Measurements from ENCODE around the gene IVNS1ABP. TPM values are rescaled to one million over a fixed set of nuclear protein-coding genes. Genes with fewer than 3 reads are reported as not detected.
"Not testable (repeated sequence)": the region's sequence is repeated elsewhere in the genome, so short reads cannot be mapped to it uniquely, and the experiment has no call there.

IVNS1ABP gene
- total and polyA plus RNA-seq, 8 donors, result 22.9 to 53.9 (median 35.2) TPM

DNA sequence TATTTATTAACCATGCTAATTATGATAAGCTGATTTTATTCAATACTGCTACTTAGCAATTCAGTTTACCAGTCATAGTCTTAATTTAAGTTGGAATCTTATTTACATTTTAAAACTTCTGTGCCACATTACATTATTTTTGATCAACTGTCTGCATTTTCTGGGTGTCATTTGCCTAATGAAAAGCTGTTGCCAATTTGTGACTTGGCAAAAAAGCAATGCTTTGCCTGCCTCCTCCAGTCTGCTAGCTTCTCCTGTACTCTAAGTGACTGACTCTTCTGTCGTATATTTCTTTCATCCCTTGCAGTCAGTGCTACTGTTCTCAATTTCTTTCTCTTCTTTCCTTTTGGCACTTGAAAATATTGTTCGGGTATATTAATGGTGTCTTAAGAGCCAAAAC, 5.6 kb upstream of the IVNS1ABP start:
- TF ChIP-seq, protein P1, sequence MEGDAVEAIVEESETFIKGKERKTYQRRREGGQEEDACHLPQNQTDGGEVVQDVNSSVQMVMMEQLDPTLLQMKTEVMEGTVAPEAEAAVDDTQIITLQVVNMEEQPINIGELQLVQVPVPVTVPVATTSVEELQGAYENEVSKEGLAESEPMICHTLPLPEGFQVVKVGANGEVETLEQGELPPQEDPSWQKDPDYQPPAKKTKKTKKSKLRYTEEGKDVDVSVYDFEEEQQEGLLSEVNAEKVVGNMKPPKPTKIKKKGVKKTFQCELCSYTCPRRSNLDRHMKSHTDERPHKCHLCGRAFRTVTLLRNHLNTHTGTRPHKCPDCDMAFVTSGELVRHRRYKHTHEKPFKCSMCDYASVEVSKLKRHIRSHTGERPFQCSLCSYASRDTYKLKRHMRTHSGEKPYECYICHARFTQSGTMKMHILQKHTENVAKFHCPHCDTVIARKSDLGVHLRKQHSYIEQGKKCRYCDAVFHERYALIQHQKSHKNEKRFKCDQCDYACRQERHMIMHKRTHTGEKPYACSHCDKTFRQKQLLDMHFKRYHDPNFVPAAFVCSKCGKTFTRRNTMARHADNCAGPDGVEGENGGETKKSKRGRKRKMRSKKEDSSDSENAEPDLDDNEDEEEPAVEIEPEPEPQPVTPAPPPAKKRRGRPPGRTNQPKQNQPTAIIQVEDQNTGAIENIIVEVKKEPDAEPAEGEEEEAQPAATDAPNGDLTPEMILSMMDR (IDR thresholded peaks at IDR 0.05), result no peak
- Histone ChIP-seq H3K4me1 (peaks cover 0 to 7% (median 0%) of the 10 kb centered on the region in 3 donors), H3K4me3 (no peak overlapping the region), H3K36me3 (no peaks in the 10 kb centered on the region), H3K9me3 (no peaks in the 10 kb centered on the region), H3K27me3 (no peaks in the 10 kb centered on the region), H3K27ac (no peak overlapping the region)
- no peak for FAIRE-seq
- DNase-seq, result no peak
- intact Hi-C loops (cut with DNase I), result no loop called here
- 64 to 88% methylated on average over 2 of the region's 2 CpGs for WGBS, 2 donors
- ATAC-seq, result no peak

DNA sequence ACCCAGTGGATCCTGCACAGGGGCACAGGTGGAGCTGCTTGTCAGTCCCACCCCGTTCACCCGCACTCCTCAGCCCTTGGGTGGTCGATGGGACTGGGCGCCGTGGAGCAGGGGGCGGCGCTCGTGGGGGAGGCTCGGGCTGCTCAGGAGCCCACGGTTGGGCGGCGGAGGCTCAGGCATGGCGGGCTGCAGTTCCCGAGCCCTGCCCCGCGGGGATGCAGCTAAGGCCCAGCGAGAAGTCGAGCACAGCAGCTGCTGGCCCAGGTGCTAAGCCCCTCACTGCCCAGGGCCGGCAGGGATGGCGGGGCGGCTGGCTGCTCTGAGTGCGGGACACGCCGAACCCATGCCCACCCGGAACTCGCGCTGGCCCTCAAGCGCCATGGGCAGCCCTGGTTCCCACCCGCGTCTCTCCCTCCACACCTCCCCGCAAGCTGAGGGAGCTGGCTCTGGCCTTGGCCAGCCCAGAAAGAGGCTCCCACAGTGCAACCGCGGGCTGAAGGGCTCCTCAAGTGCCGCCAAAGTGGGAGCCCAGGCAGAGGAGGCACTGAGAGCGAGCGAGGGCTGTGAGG, 4.7 kb upstream of the IVNS1ABP start:
- H3K4me3 ChIP-seq; H3K9me3 ChIP-seq; FAIRE-seq; H3K27ac ChIP-seq; H3K27me3 ChIP-seq; intact Hi-C loops (cut with DNase I); H3K36me3 ChIP-seq; ATAC-seq; H3K4me1 ChIP-seq: not testable (repeated sequence)
- WGBS, 2 donors, result 97 to 99% methylated on average over 31 to 36 of the region's 36 CpGs
- DNase-seq, result peak in 3 of 6 donors; percentile 17 to 74 (median 49)

DNA sequence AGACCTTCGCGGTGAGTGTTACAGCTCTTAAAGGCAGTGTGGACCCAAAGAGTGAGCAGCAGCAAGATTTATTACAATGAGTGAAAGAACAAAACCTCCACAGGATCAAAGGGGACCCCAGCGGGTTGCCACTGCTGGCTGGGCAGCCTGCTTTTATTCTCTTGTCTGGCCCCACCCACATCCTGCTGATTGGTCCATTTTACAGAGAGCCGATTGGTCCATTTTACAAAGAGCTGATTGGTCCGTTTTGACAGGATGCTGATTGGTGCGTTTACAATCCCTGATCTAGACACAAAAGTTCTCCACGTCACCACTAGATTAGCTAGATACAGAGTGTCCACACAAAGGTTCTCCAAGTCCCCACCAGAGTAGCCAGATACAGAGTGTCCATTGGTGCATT, 4.1 kb upstream of the IVNS1ABP start:
- DNase-seq; H3K36me3 ChIP-seq; H3K4me3 ChIP-seq; ATAC-seq; H3K27ac ChIP-seq; FAIRE-seq; intact Hi-C loops (cut with DNase I); H3K9me3 ChIP-seq; H3K27me3 ChIP-seq; H3K4me1 ChIP-seq: not testable (repeated sequence)
- 94 to 96% methylated on average over 7 of the region's 7 CpGs for WGBS, 2 donors

DNA sequence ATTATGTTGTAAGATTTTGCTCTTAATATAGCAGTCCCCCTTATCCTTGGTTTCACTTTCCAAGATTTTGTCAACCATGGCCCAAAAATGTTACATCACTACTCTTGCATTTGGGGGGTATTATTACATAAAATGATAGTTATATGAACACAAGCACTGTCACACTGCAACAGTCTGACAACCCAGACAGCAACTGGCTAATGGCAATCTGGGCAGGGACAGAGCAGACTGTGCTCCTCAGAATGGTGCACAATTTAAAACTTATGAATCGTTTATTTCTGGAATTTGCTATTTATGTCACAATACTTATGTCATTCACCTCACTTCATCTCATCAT, 2.1 kb upstream of the IVNS1ABP start:
- FAIRE-seq (no peak), ATAC-seq (no peak), DNase-seq (no peak)
- intact Hi-C loops (cut with DNase I), result loop anchor here in 1 of 3 donors (10.0 kb wide), 1 partner anchor 356 kb away; no protein-coding TSS in a partner anchor
- H3K4me1 ChIP-seq, result peaks cover 0 to 18% (median 6%) of the 10 kb centered on the region in 3 donors
- H3K27me3 ChIP-seq, result no peaks in the 10 kb centered on the region
- 66 to 70% methylated on average over 1 of the region's 1 CpG for WGBS, 2 donors
- TF ChIP-seq, protein P1 (IDR thresholded peaks at IDR 0.05), result no peak
- H3K9me3 ChIP-seq, result no peaks in the 10 kb centered on the region
- H3K36me3 ChIP-seq, result no peaks in the 10 kb centered on the region
- no peak overlapping the region for H3K4me3 ChIP-seq
- H3K27ac ChIP-seq, result no peak overlapping the region

DNA sequence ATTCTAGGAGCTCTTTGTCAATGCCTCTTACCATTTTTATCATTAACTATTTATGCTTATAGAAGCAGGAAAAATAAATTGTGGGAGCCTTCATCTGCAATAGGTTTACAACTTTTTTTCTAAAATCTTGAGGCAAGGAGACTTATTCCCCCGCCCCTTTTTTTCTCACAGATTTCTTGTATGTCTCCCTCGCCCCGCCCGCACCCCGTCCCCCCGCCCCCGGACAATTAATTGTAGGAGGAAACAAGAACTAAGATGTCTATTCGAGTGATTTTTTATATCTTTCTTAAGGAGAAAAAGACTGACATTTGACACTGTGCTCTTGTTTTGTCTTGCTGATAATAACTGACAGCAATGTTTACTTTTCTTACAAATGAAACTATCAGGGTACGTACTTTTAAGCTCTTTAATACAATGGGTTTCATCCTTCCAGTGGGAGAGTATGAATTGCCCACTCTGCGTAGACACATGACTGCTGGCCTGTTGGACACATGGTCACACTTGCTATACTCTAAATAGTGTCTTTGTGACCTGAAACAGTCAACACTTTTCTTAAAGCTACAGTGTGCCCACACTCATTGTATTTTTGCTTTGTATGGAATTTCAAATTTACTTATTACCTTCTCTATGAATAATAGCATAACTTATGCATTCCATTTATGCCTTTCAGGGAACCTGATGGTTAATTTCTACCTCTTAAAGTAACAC, 1.5 kb upstream of the IVNS1ABP start:
- H3K27ac ChIP-seq, result peak overlapping the region in 2 of 4 donors; percentile 96 to 99
- intact Hi-C loops (cut with DNase I), result loop anchor here in 1 of 3 donors (10.0 kb wide), 1 partner anchor 356 kb away; no protein-coding TSS in a partner anchor
- H3K4me1 ChIP-seq, result peaks cover 3 to 24% (median 7%) of the 10 kb centered on the region in 3 donors
- DNase-seq, result no peak
- no peaks in the 10 kb centered on the region for H3K36me3 ChIP-seq
- no peak overlapping the region for H3K4me3 ChIP-seq
- no peak for ATAC-seq
- H3K27me3 ChIP-seq, result no peaks in the 10 kb centered on the region
- no peak for FAIRE-seq
- WGBS, 2 donors, result 66 to 67% methylated on average over 10 of the region's 10 CpGs
- no peaks in the 10 kb centered on the region for H3K9me3 ChIP-seq
- TF ChIP-seq, protein P1 (IDR thresholded peaks at IDR 0.05), result no peak

DNA sequence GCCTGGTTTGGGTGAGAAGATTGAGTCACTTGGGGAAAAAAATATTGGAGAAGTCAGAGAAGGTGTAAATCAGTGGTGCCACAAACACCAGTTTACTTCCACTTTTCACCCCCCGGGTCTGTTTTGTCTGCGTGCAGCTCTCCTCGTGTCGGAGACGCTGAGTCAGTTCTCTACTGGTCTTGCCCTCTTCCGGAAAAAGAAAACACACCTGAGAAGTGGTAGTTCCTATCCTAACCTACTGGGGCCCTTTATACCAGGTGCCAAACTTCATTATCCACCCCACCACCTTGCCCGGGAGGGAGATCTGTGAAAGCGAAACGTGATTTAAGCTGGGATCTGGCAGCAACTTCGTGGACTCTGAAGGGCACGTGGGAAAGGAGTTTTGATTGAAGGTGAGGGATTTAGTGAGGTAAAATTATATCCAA, 855 bp upstream of the IVNS1ABP start:
- H3K4me3 ChIP-seq, result peak overlapping the region in 2 of 4 donors; percentile 91 to 98
- intact Hi-C loops (cut with DNase I), result loop anchor here in 1 of 3 donors (10.0 kb wide), 1 partner anchor 357 kb away; no protein-coding TSS in a partner anchor

More for the DNA sequence above, 855 bp upstream of the IVNS1ABP start:
- FAIRE-seq (no peak), DNase-seq (peak in 5 of 6 donors; percentile 19 to 63 (median 34)), ATAC-seq (peak in 3 of 4 donors; percentile 4 to 43 (median 18))
- 17 to 22% methylated on average over 11 of the region's 11 CpGs for WGBS, 2 donors
- no peaks in the 10 kb centered on the region for H3K27me3 ChIP-seq
- H3K27ac ChIP-seq, result peak overlapping the region; percentile 82 to 99 (median 95)
- peaks cover 9 to 28% (median 11%) of the 10 kb centered on the region in 3 donors for H3K4me1 ChIP-seq
- TF ChIP-seq, protein P1 (IDR thresholded peaks at IDR 0.05), result no peak
- H3K9me3 ChIP-seq, result no peaks in the 10 kb centered on the region
- H3K36me3 ChIP-seq, result no peaks in the 10 kb centered on the region

All from pancreas (tissue), 10 donors.